Ramos (cell line): ENCODE results near the gene ZBTB16.

Experiments used
- in situ Hi-C: fragments of 300-500 bp; cut with MboI; formaldehyde crosslinking; loops from one replicate; pipeline ENCODE4 v1.14.3; 2022; ENCODE audit warnings: low sequenced_read_pairs; ENCODE audit not compliant: unreplicated experiment

ZBTB16 gene

GRCh38 chr11:114263513-114264170, 204.1 kb downstream of the ZBTB16 start:
- in situ Hi-C loops, result loop anchor here (5.0 to 25.0 kb wide), 3 partner anchors 276 to 951 kb away; partner anchors contain the start of genes HTR3A and TTC12

GRCh38 chr11:114264381-114264780, 204.9 kb downstream of the ZBTB16 start:
- in situ Hi-C loops, result loop anchor here (5.0 to 25.0 kb wide), 3 partner anchors 277 to 952 kb away; partner anchors contain the start of genes HTR3A and TTC12

DNA sequence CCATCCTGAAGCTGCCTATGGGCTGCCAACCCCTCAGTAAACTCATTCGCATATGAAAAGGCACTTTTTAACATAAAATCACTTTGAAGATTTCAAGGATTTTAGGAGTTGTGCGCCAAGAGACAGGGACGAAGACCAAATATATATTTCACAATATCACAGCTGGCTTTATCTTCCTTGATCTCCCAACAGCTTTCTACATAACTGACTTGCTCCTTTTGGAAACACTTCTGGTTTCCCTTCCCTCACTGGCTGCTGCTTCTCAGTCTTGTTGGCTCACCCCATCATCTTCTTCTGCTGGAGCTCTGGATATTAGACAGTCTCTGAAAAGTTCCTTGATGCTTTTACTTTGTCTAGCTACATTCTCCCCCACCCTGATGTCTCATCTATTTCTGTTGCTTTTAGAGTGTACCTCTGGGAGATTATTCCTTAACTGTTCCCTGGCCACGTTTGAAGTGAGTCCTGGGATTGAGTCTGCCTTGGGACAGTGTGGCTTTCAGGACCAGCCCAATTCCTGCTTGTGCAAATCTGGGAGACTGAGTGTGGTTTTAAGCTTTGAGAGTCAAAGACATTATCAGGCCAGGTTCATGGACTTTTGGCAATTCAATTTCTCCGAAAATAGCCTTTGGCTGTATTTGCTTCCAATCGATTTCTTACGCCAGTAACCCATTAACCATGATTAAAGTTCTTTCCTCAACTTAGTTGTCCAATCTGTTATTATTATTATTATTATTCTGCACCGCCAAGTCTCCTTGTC, 205.8 kb downstream of the ZBTB16 start:
- in situ Hi-C loops, result loop anchor here (25.0 kb wide), 2 partner anchors 278 to 953 kb away; partner anchors contain the start of genes HTR3A and TTC12

- in situ Hi-C loops, result loop anchor here (25.0 kb wide), 2 partner anchors 282 to 957 kb away; partner anchors contain the start of genes HTR3A and TTC12
Measured at GRCh38 chr11:114269498-114269897, 210.0 kb downstream of the ZBTB16 start.

DNA sequence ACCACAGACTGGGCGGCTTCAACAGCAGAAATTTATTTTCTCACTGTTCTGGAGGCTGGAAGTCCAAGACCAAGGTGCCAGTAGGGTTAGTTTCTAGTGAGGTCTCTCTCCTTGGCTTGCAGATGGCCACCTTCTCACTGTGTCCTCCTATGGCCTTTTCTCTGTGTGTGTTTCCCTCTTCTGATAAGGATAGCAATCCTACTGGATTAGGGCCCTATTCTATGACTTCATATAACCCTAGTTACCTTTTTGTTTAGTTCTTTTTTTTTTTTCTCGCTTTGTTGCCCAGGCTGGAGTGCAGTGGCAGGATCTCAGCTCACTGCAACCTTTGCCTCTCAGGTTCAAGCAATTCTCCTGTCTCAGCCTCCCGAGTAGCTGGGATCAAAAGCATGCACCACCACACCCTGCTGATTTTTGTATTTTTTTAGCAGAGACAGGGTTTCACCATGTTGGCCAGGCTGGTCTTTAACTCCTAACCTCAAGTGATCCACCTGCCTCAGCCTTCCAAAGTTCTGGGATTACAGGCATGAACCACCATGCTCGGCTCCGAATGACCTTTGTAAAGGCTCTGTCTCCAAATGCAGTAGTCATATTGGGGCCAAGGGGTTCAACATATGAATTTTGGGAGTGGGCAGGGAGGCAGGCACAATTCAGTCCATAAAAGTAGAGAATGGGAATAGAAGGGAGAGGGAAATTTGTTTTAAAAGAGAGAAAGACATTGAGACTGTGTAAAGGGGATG, 211.2 kb downstream of the ZBTB16 start:
- in situ Hi-C loops, result loop anchor here (25.0 kb wide), 2 partner anchors 283 to 958 kb away; partner anchors contain the start of genes HTR3A and TTC12

- in situ Hi-C loops, result loop anchor here (25.0 kb wide), 2 partner anchors 284 to 959 kb away; partner anchors contain the start of genes HTR3A and TTC12
Measured at GRCh38 chr11:114271316-114271715, 211.8 kb downstream of the ZBTB16 start.

- in situ Hi-C loops, result loop anchor here (25.0 kb wide), 2 partner anchors 285 to 960 kb away; partner anchors contain the start of genes HTR3A and TTC12
Measured at GRCh38 chr11:114272311-114272710, 212.8 kb downstream of the ZBTB16 start.

GRCh38 chr11:114273071-114273470, 213.6 kb downstream of the ZBTB16 start:
- in situ Hi-C loops, result loop anchor here (25.0 kb wide), 2 partner anchors 286 to 961 kb away; partner anchors contain the start of genes HTR3A and TTC12

GRCh38 chr11:114273890-114274635, 214.6 kb downstream of the ZBTB16 start:
- in situ Hi-C loops, result loop anchor here (25.0 kb wide), 2 partner anchors 287 to 962 kb away; partner anchors contain the start of genes HTR3A and TTC12

GRCh38 chr11:114274637-114275036, 215.1 kb downstream of the ZBTB16 start:
- in situ Hi-C loops, result loop anchor here (25.0 kb wide), 2 partner anchors 287 to 962 kb away; partner anchors contain the start of genes HTR3A and TTC12

DNA sequence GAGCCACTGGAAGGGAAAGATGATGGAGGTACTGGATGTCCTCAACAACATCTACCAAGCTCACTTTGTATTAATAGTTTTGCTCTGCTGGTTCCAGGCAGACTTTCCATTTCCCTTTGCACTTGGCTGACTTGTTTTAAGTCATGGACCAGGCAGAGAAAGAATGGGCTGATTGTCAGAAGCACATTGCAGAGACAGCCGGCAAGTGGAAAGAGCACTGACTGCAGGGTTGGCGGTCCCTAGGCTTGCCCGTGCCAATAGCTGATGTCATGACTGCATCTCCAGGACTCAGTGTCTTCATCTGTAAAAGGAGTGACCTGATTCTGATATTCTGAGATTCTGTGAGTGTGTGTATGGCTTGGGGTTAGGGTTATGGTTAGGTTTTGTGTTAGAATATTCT, 215.8 kb downstream of the ZBTB16 start:
- in situ Hi-C loops, result no loop called here

DNA sequence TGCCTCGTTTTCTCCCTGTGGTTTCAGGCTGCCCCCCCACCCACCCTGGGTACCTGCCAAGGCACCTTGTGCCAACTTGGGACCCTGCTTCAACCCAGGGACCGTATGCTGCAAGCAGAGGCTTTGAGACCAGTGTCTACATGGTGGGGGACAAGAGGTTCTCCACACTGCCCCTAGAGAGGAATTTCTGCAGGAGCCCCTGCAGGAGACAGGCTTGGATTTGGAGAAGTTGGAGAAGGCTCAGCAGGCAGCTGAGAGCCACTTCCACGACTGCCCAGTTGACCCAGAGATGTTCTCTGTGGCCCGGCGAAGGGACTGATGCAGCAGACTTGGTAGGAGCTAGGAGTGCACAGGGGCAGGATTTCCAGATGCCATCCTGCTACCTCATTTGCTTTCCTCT, 216.6 kb downstream of the ZBTB16 start:
- in situ Hi-C loops, result no loop called here

- in situ Hi-C loops, result no loop called here
Measured at GRCh38 chr11:114277637-114278341, 218.3 kb downstream of the ZBTB16 start.

DNA sequence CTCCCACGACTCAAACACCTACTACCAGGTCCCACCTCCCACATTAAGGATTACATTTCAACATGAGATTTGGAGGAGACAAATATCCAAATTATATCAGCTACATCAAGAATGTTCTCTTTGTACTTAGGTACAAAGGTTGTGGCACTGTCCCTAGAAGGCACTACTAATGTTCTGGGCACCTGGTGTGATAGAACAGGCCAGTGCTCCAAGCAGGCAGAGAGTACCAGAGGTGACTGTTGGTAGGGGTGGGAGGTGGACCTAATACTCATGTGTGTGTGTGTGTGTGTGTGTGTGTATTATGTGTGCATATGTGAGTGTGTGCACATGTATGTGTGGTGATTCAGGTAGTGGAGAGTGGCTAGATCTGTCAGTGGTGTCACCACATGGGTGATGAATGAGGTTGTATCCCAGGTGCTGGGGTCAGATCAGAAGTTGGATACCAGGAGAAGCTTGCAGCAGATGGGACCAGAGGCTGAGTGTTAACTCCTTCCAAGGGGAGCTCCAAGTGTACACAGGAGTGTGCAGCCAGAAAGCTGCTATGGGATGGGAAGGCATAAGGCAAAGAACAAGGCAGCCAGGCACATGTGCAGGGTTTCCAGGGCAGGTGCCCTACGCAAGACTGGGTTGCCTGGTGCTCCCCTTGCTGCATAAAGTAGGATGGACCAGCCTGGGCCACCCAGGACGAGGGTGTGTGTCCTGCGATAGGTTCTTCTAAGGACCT, 219.0 kb downstream of the ZBTB16 start:
- in situ Hi-C loops, result no loop called here

DNA sequence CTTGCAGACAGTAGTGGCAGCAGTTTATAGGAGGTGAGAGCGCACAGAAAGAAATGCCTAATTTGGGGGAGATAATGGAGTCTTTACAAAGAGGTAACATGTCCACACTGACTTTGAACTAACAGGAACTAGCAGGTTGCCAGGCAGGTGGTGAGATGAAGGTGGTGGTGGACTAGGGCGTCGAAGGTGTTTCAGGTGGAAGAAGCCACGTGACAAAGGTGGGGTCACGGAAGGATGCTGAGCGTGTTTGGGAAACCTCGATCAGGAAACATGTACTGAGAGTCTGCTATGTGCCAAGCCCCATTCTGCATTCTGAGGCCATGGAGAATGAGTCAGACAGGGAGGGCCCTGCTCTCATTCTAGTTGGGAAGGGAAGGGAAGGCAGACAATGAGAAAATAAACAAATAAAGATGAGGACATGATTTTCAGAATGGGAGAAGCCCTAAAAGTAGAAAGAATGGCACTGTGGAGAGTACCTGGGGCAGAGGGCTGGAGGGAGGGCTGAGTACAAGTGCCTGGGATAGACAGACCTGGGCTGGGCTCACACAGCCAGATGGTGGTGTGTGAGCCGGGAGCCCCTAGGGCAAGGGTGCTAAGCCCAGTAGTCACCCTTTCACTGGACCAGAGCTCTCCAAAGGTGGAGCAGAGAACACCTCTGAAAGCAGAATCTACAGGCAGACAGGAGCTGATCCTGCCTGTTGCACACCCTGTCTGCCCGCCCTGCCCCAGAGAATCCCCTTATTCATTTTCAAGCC, 220.5 kb downstream of the ZBTB16 start:
- in situ Hi-C loops, result no loop called here

DNA sequence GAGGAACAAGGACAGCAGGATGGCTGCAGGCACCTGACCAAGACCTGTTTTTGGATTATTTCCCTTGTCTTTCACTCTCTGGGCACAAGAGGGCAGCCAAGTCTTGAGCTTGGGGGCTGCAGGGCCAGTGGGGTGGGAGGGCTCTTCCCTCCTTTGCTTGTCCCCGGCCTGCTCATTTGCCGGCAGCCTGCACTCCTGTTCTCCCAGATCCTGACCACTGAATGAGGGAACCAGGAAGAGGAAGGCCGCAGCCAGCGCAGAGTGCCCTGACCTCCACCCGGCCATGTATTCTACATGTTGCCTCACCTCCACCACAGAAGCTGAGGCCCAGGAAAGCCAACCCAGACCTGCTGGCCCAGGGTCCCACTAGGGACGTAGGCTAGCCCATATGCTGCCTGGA, 221.2 kb downstream of the ZBTB16 start:
- in situ Hi-C loops, result no loop called here

DNA sequence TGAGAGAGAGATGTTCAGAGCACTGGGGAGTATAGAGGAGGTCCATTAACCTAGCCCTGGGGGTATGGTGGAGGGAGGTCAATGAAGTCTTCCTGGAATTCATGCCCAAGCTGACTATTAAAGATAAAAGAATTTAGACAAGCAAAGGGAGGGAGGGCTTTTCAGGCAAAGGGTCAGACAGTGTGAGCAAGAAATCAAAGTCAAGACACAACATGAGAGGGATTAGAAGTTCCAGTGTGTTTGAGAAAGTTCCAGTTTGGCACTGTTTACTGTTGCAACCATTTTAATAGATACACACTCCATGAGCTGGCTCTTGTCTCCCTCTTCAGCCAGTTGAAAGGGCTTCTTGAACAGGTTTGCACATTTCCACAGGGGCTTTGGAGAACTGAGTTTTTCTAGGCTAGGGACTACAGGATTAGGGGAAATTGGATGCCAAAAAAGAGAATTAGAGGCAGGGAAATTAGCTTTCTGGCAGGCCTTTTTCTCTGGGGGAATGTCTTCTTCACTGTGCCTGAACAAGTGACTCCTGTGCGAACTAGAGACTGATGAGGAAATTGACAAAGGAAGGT, 222.0 kb downstream of the ZBTB16 start:
- in situ Hi-C loops, result no loop called here
